HepG2 (cell line): ENCODE data around the gene TELO2. TPM values are rescaled to one million over a fixed set of nuclear protein-coding genes. Genes with fewer than 3 reads are reported as not detected.

Experiments used
- ARID2 ChIP-seq: sonication (generic); formaldehyde crosslinking; IDR thresholded peaks from 2 replicates; pipeline ENCODE4 v1.8.1; 2022; ENCODE audit warnings: mild to moderate bottlenecking, missing genetic modification reagents, borderline replicate concordance
- CBX1 ChIP-seq: IDR thresholded peaks from one replicate; pipeline ENCODE4 v1.6.1; 2016; ENCODE audit warnings: antibody characterized with exemption, low read depth
- CCDC6 ChIP-seq: sonication (generic); formaldehyde crosslinking; IDR thresholded peaks from 2 replicates; pipeline ENCODE4 v1.8.1; 2022; ENCODE audit warnings: mild to moderate bottlenecking, missing genetic modification reagents, moderate library complexity
- FLYWCH1 ChIP-seq: sonication (generic); formaldehyde crosslinking; IDR thresholded peaks from 2 replicates; pipeline ENCODE4 v1.8.1; 2023; ENCODE audit warnings: mild to moderate bottlenecking, missing genetic modification reagents
- HBP1 ChIP-seq: IDR thresholded peaks from 2 replicates; pipeline ENCODE4 v1.6.1; 2016; ENCODE audit warnings: low read depth, control low read depth
- HMG20A ChIP-seq: IDR thresholded peaks from 2 replicates; pipeline ENCODE4 v1.6.1; 2016; ENCODE audit warnings: borderline replicate concordance
- MXD1 ChIP-seq: sonication (generic); formaldehyde crosslinking; IDR thresholded peaks from 2 replicates; pipeline ENCODE4 v1.4.0; 2020; ENCODE audit warnings: mild to moderate bottlenecking, missing genetic modification reagents
- NFE2L1 ChIP-seq: sonication (generic); formaldehyde crosslinking; IDR thresholded peaks from 2 replicates; pipeline ENCODE4 v1.4.0; 2020; ENCODE audit warnings: missing genetic modification reagents, mild to moderate bottlenecking, borderline replicate concordance
- NR2F1 ChIP-seq, 2 experiments: fragments of 450-650 bp in 1 of 2; formaldehyde crosslinking in 1 of 2; IDR thresholded peaks; 2 replicates each; pipeline versions ENCODE4 v1.5.0 to v1.6.1; 2016 to 2020; ENCODE audit warnings: mild to moderate bottlenecking in 1 of 2, missing compliant biosample characterization in 1 of 2, missing genetic modification reagents in 1 of 2, moderate library complexity in 1 of 2
- PRMT3 ChIP-seq: sonication (generic); formaldehyde crosslinking; IDR thresholded peaks from 2 replicates; pipeline ENCODE4 v1.8.1; 2022; ENCODE audit warnings: low read depth, mild to moderate bottlenecking, moderate library complexity, missing genetic modification reagents, borderline replicate concordance
- RBFOX2 ChIP-seq: fragments of 200-400 bp; formaldehyde crosslinking; IDR thresholded peaks from 2 replicates; pipeline ENCODE4 v1.6.1; 2017; ENCODE audit warnings: low read depth, mild to moderate bottlenecking, low read length
- REPIN1 ChIP-seq: sonication (generic); formaldehyde crosslinking; IDR thresholded peaks from 2 replicates; pipeline ENCODE4 v1.8.0; 2022; ENCODE audit warnings: missing genetic modification reagents, low read depth, mild to moderate bottlenecking, borderline replicate concordance
- SALL1 ChIP-seq: sonication (generic); formaldehyde crosslinking; IDR thresholded peaks from 2 replicates; pipeline ENCODE4 v1.8.0; 2022; ENCODE audit warnings: mild to moderate bottlenecking, missing genetic modification reagents
- SOX13 ChIP-seq, 3 experiments: fragments of 450-650 bp in 1 of 3; sonication (generic) in 1 of 3; formaldehyde crosslinking in 1 of 3; IDR thresholded peaks in 2 of 3; conservative IDR thresholded peaks in 1 of 3; 2 replicates each; pipeline versions ENCODE4 v1.5.0 to v1.6.1; 2016 to 2020; ENCODE audit warnings: antibody characterized with exemption in 1 of 3, mild to moderate bottlenecking in 1 of 3, missing compliant biosample characterization in 1 of 3, missing genetic modification reagents in 1 of 3, moderate library complexity in 1 of 3
- SP4 ChIP-seq: sonication (generic); formaldehyde crosslinking; IDR thresholded peaks from 2 replicates; pipeline ENCODE4 v1.8.1; 2023; ENCODE audit warnings: mild to moderate bottlenecking, missing genetic modification reagents
- SPEN ChIP-seq: sonication (generic); formaldehyde crosslinking; IDR thresholded peaks from 2 replicates; pipeline ENCODE4 v1.5.1; 2020; ENCODE audit warnings: low read depth, mild to moderate bottlenecking, missing genetic modification reagents
- ZIK1 ChIP-seq: sonication (generic); formaldehyde crosslinking; IDR thresholded peaks from 2 replicates; pipeline ENCODE4 v1.5.0; 2020; ENCODE audit warnings: mild to moderate bottlenecking, low read depth, missing genetic modification reagents, borderline replicate concordance
- ZNF354B ChIP-seq: sonication (generic); formaldehyde crosslinking; IDR thresholded peaks from 2 replicates; pipeline ENCODE4 v1.8.0; 2022; ENCODE audit warnings: mild to moderate bottlenecking, missing genetic modification reagents
- ZNF362 ChIP-seq: sonication (generic); formaldehyde crosslinking; IDR thresholded peaks from 2 replicates; pipeline ENCODE4 v1.4.0; 2020; ENCODE audit warnings: missing genetic modification reagents, mild to moderate bottlenecking, borderline replicate concordance
- ZNF563 ChIP-seq: sonication (generic); formaldehyde crosslinking; IDR thresholded peaks from 2 replicates; pipeline ENCODE4 v1.8.0; 2022; ENCODE audit warnings: mild to moderate bottlenecking, moderate library complexity, missing genetic modification reagents
- ZNF570 ChIP-seq: sonication (generic); formaldehyde crosslinking; IDR thresholded peaks from 2 replicates; pipeline ENCODE4 v1.4.0; 2020; ENCODE audit warnings: mild to moderate bottlenecking, missing genetic modification reagents, borderline replicate concordance
- ZNF580 ChIP-seq: IDR thresholded peaks from 2 replicates; pipeline ENCODE4 v1.6.1; 2016; ENCODE audit warnings: low read depth, borderline replicate concordance
- ZNF780A ChIP-seq: sonication (generic); formaldehyde crosslinking; IDR thresholded peaks from 2 replicates; pipeline ENCODE4 v1.8.0; 2022; ENCODE audit warnings: mild to moderate bottlenecking, missing genetic modification reagents, moderate library complexity
- ZNF784 ChIP-seq: sonication (generic); formaldehyde crosslinking; IDR thresholded peaks from 2 replicates; pipeline ENCODE4 v1.5.1; 2020; ENCODE audit warnings: missing genetic modification reagents, mild to moderate bottlenecking, borderline replicate concordance
- ZNF891 ChIP-seq: sonication (generic); formaldehyde crosslinking; IDR thresholded peaks from 2 replicates; pipeline ENCODE4 v1.5.0; 2020; ENCODE audit warnings: mild to moderate bottlenecking, missing genetic modification reagents
- polyA plus RNA-seq, 8 experiments: library from polyadenylated mRNA; depleted of rRNA in 3 of 8; stranded (reverse) in 7 of 8; unstranded in 1 of 8; fragments of >200 nt; fragmentation: Illumina TruSeq in 4 of 8; extraction: Trizol in 4 of 8; gene quantifications; 2 replicates each; pipeline versions ENCODE4 v1.2.1 to v1.2.3, GENCODE V29; 2011 to 2016; ENCODE audit warnings: low read depth in 4 of 8, missing spikeins in 1 of 8, mixed read lengths in 1 of 8; ENCODE audit not compliant: insufficient read depth in 1 of 8
- total RNA-seq, 5 experiments: library from RNA; depleted of rRNA; stranded (reverse); fragments of >200 nt; fragmentation: Illumina TruSeq; extraction: Trizol; gene quantifications; 2 replicates each; pipeline ENCODE4 v1.2.3, GENCODE V29; 2016; ENCODE audit warnings: low read depth in 1 of 5

Gene TELO2
- total and polyA plus RNA-seq, 2 of the 13 experiments (the other 11 are each of a cell fraction or from before 2014, with no cell fraction given), result 10.1 to 17.9 TPM

GRCh38 chr16:1492923-1493745 lies at the start of gene TELO2 (continued):
- TF ChIP-seq SP4 (CRISPR knock-in tag), result peak; percentile 72
- TF ChIP-seq ZNF354B (CRISPR knock-in tag), result no peak
- TF ChIP-seq ZNF784 (CRISPR knock-in tag), result no peak
- no peak; the same call in 1 of the 2 replicates for TF ChIP-seq ZNF891 (CRISPR knock-in tag)
- peak; percentile 42; the same call in 1 of the 2 replicates for TF ChIP-seq MXD1
- peak; percentile 69 for TF ChIP-seq SALL1 (CRISPR knock-in tag)
- TF ChIP-seq ARID2 (CRISPR knock-in tag), result no peak
- TF ChIP-seq HMG20A, result no peak
- TF ChIP-seq ZIK1 (CRISPR knock-in tag), result 0 out of 2 replicates have a peak, but pooled peaks have one; percentile 38
- no peak for TF ChIP-seq NFE2L1 (CRISPR knock-in tag)
- peak; percentile 40; the same call in 1 of the 2 replicates for TF ChIP-seq ZNF580 (CRISPR knock-in tag)
- no peak for TF ChIP-seq REPIN1 (CRISPR knock-in tag)
- no peak for TF ChIP-seq ZNF570 (CRISPR knock-in tag)
- no peak for TF ChIP-seq CCDC6 (CRISPR knock-in tag)
- no peak for TF ChIP-seq FLYWCH1 (CRISPR knock-in tag)
- no peak; the same call in 1 of the 2 replicates for TF ChIP-seq HBP1
- no peak for TF ChIP-seq ZNF362 (CRISPR knock-in tag)
- no peak for TF ChIP-seq PRMT3 (CRISPR knock-in tag)
- TF ChIP-seq ZNF780A (CRISPR knock-in tag), result no peak
- peak; percentile 77; the same call in 1 of the 2 replicates for TF ChIP-seq SPEN (CRISPR knock-in tag)
- TF ChIP-seq RBFOX2, result peak; percentile 75
- peak; percentile 61 to 68; a peak in 2 of 4 replicates for TF ChIP-seq NR2F1 (CRISPR knock-in tag; IDR thresholded peaks at IDR 0.05)
- no peak for TF ChIP-seq CBX1
- no peak; the same call in 1 of the 2 replicates for TF ChIP-seq ZNF563
- no peak for TF ChIP-seq SOX13 (IDR thresholded peaks at IDR 0.05)
- TF ChIP-seq SOX13 (CRISPR knock-in tag; conservative IDR thresholded peaks at IDR 0.05 in 1 of 2, IDR thresholded peaks at IDR 0.05 in 1 of 2), result no peak; a peak in 1 of 4 replicates
